ENCODE measurements around the gene CD81.

The CD81 gene

DNA sequence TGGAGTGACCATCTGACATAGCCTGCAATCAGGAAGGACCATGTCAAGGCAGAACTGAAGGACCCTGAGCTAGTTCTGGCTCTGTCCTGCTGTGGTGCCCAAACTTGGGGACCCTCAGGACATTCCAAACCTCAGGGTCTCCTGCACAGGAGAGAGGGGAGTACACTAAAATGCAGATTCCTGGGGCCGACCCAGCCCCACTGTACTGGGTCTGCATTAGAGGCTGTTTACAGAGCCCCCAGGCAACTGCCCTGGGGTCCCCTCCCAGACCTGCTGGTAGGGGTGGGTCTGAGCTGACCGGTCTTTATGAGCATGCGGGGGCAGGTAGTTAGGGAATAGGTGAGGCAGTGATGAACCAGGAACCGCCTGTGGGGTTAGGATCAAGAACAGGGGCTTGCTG lies 60.4 kb downstream of the CD81 start:
- no peak overlapping the region for H3K27ac ChIP-seq
- TF ChIP-seq CTCF (IDR thresholded peaks at IDR 0.05) (no peak), ZFX (IDR thresholded peaks at IDR 0.05; ENCODE audit: borderline replicate concordance) (no peak)

- TF ChIP-seq CTCF (IDR thresholded peaks at IDR 0.05) (no peak), ZFX (IDR thresholded peaks at IDR 0.05; ENCODE audit: borderline replicate concordance) (no peak)
- H3K27ac ChIP-seq, result no peak overlapping the region
Observed at GRCh38 chr11:2439820-2440219, 62.7 kb downstream of the CD81 start.

- TF ChIP-seq ZFX (IDR thresholded peaks at IDR 0.05; ENCODE audit: borderline replicate concordance) (no peak), CTCF (IDR thresholded peaks at IDR 0.05) (no peak)
Observed at GRCh38 chr11:2440646-2441045, 63.5 kb downstream of the CD81 start.

DNA sequence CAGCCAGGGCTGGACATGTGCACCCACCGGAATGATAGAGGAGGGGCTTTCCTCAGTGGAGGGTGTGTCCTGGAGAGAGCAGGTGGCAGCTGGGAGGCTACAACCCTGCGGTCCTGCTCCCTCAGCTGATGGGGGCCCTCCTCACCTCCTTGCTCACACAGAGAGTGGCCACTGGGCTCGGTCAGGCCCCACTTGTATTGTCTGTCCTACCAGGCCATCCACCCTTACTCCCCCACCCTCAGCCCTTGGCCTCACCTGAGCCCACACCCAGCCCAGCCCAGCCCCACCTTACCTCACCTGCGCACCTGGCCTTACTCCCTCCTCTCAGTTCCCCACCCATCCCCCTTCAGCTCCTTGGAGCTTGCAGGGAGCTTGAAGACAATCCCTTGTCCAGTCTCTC lies 64.1 kb downstream of the CD81 start:
- H3K27ac ChIP-seq, result no peak overlapping the region
- TF ChIP-seq ZFX (IDR thresholded peaks at IDR 0.05; ENCODE audit: borderline replicate concordance), result no peak

More at GRCh38 chr11:2440646-2441045, 63.5 kb downstream of the CD81 start:
- no peak overlapping the region for H3K27ac ChIP-seq

GRCh38 chr11:2442589-2442988 lies 65.5 kb downstream of the CD81 start:
- H3K27ac ChIP-seq, result no peak overlapping the region
- TF ChIP-seq CTCF (IDR thresholded peaks at IDR 0.05) (no peak), ZFX (IDR thresholded peaks at IDR 0.05; ENCODE audit: borderline replicate concordance) (no peak)

DNA sequence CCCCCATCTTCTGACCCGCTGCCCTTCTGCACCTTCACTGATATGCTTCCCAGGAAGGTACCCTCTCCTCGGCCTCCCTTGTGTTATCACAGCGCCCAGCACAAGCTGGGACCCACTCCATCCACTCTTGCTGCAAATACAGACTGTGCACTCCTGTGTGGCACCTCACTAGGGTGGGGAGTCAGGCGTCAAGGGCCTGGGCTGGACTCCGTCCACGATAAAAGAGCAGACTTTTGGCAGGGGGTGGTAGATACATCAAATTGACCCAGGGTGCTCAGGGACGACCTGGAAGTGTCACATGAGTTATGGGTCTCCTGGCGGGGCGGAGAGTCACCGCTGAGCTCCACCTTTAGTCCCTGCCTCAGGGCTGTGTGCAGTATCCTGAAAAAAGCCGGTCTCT lies 66.3 kb downstream of the CD81 start:
- H3K27ac ChIP-seq, result no peak overlapping the region
- TF ChIP-seq ZFX (IDR thresholded peaks at IDR 0.05; ENCODE audit: borderline replicate concordance), result no peak

DNA sequence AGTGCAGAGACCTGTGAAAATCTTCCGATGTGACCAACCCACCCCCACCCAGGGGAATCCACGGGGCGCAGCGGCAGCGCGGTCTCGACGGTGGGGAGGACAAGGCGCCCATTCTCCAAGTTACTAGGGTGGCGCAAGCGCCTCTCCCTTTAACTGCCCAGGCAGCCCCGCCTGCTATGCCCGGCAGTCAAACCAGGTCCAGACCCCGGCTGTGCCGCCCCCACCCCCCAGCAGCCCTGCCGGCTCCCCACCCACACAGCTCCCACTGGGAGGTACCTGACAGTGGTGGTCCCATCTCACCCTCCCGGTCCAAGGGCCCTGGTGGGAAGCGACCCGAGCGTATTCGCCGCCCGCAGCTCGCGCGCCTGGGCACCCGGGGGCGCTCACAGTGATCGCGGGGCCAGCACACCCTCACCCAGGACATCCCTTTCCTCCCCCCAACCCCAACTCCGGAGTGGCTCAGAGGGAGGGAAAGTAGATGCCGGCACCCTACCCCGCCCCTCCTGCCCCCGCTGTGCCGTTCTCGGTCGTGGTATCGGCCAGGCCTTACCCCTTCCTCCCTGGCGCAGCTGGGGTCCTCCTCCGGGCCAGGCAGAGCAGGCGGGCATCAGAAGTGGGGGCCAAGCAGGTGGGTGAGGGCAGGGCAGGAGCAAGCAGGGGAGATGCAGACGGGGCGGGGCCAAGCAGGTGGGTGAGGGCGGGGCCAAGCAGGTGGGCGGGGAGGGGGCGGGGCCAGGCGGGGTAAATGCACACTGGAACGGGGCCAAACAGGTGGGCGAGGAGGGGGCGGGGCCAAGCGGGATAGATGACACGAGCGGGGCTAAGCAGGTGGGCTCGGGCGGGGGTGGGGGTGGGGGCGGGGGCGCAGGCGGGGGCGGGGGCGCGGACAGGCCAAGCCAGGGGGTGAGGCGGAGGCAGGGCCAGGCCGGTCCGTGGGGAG lies 67.0 kb downstream of the CD81 start, which contains the start of gene TRPM5:
TSS of gene TRPM5 (minus strand) at position 634 of the 940 bp plus-strand sequence. CDS start 21,478 bp downstream, outside the sequence.
- TF ChIP-seq ZFX (IDR thresholded peaks at IDR 0.05; ENCODE audit: borderline replicate concordance) (no peak), CTCF (IDR thresholded peaks at IDR 0.05) (no peak)
- H3K27ac ChIP-seq, result no peak within 1 kb of the TSS

Data from 22Rv1 (cell line).